ENCODE data around the gene CBFA2T2.

The CBFA2T2 gene

GRCh38 chr20:33650753-33651561, 161.1 kb downstream of the CBFA2T2 start:
- DNase-seq (ENCODE audit: low read depth, low spot score): no peak

- DNase-seq (ENCODE audit: low read depth, low spot score): no peak
Observed at GRCh38 chr20:33651562-33652048, 161.7 kb downstream of the CBFA2T2 start.

GRCh38 chr20:33653218-33653899, 163.5 kb downstream of the CBFA2T2 start:
- DNase-seq (ENCODE audit: low read depth, low spot score): no peak

GRCh38 chr20:33653900-33654596, 164.2 kb downstream of the CBFA2T2 start:
- no peak for DNase-seq (ENCODE audit: low read depth, low spot score)

GRCh38 chr20:33654680-33655161, 164.8 kb downstream of the CBFA2T2 start:
- DNase-seq (ENCODE audit: low read depth, low spot score): no peak

GRCh38 chr20:33655164-33655563, 165.3 kb downstream of the CBFA2T2 start:
- DNase-seq (ENCODE audit: low read depth, low spot score): no peak

GRCh38 chr20:33656010-33656782, 166.3 kb downstream of the CBFA2T2 start:
- no peak for DNase-seq (ENCODE audit: low read depth, low spot score)

GRCh38 chr20:33656783-33657703, 167.1 kb downstream of the CBFA2T2 start:
- DNase-seq (ENCODE audit: low read depth, low spot score): no peak

GRCh38 chr20:33657704-33658095, 167.8 kb downstream of the CBFA2T2 start:
- DNase-seq (ENCODE audit: low read depth, low spot score): no peak

- DNase-seq (ENCODE audit: low read depth, low spot score): no peak
Observed at GRCh38 chr20:33658510-33658909, 168.6 kb downstream of the CBFA2T2 start.

- no peak for DNase-seq (ENCODE audit: low read depth, low spot score)
Observed at GRCh38 chr20:33658929-33659328, 169.0 kb downstream of the CBFA2T2 start.

GRCh38 chr20:33659341-33660034, 169.6 kb downstream of the CBFA2T2 start:
- DNase-seq (ENCODE audit: low read depth, low spot score): no peak

GRCh38 chr20:33660035-33660684, 170.3 kb downstream of the CBFA2T2 start:
- no peak for DNase-seq (ENCODE audit: low read depth, low spot score)

- no peak for DNase-seq (ENCODE audit: low read depth, low spot score)
Observed at GRCh38 chr20:33660685-33661058, 170.8 kb downstream of the CBFA2T2 start.

GRCh38 chr20:33662172-33662571, 172.3 kb downstream of the CBFA2T2 start, which contains the start of gene C20orf144:
Gene C20orf144, plus strand, starts transcription at chr20:33662327. Its CDS starts 19 bp downstream, at chr20:33662346.
- DNase-seq (ENCODE audit: low read depth, low spot score): no peak

GRCh38 chr20:33663161-33664084, 173.5 kb downstream of the CBFA2T2 start:
- DNase-seq (ENCODE audit: low read depth, low spot score): no peak

- DNase-seq (ENCODE audit: low read depth, low spot score): no peak
Observed at GRCh38 chr20:33664085-33664761, 174.3 kb downstream of the CBFA2T2 start.
